Natural killer cell (primary cell): Measurements from ENCODE around the gene HDLBP. TPM values are rescaled to one million over a fixed set of nuclear protein-coding genes. Genes with fewer than 3 reads are reported as not detected.
A peak's percentile ranks its signal among the peaks of the same experiment; 100 is the strongest.

ENCODE experiments used
- ATAC-seq, 3 donors: fragments of 150-1000 bp in 2 of 3; fragments of 200-7000 bp in 1 of 3; cut with Tn5 transposase; 1 replicate in 1 of 3; 2 replicates in 2 of 3; pipeline ENCODE4 v1.10.0; 2021; ENCODE audit warnings: mild to moderate bottlenecking in 2 of 3, moderate library complexity in 2 of 3
- DNase-seq, 2 donors: peaks; one replicate each; pipeline versions ENCODE4 v3.0.0 to v3.0.0-alpha.2; 2013 to 2021; ENCODE audit warnings: mixed read lengths in 1 of 2
- H3K27ac ChIP-seq: one replicate; pipeline ENCODE4 v1.5.1; 2013; ENCODE audit warnings: mild to moderate bottlenecking, low read length
- H3K27me3 ChIP-seq: one replicate; pipeline ENCODE4 v1.6.1; 2013; ENCODE audit warnings: low read length; ENCODE audit not compliant: control insufficient read depth, insufficient read depth
- H3K36me3 ChIP-seq: one replicate; pipeline ENCODE4 v1.6.1; 2013; ENCODE audit warnings: low read length; ENCODE audit not compliant: control insufficient read depth, insufficient read depth
- H3K4me1 ChIP-seq: one replicate; pipeline ENCODE4 v1.6.1; 2013; ENCODE audit warnings: low read length; ENCODE audit not compliant: control insufficient read depth, insufficient read depth
- H3K4me3 ChIP-seq: one replicate; pipeline ENCODE4 v1.5.1; 2013; ENCODE audit warnings: low read length
- H3K9me3 ChIP-seq: one replicate; pipeline ENCODE4 v1.6.1; 2013; ENCODE audit warnings: low read length; ENCODE audit not compliant: control insufficient read depth, insufficient read depth
- H3K27ac Mint-ChIP-seq, 2 donors: one replicate each; pipeline ENCODE4 v1.8.0; 2022; ENCODE audit warnings: mild to moderate bottlenecking in 2 of 2, mixed read lengths in 2 of 2, moderate library complexity in 1 of 2
- H3K27me3 Mint-ChIP-seq, 2 donors: one replicate each; pipeline ENCODE4 v1.8.0; 2022; ENCODE audit warnings: low read depth in 2 of 2, mixed read lengths in 2 of 2
- H3K36me3 Mint-ChIP-seq: one replicate; pipeline ENCODE4 v1.8.0; 2022; ENCODE audit warnings: mixed read lengths
- H3K4me1 Mint-ChIP-seq, 2 donors: one replicate each; pipeline ENCODE4 v1.8.0; 2022; ENCODE audit warnings: mixed read lengths in 2 of 2
- H3K4me3 Mint-ChIP-seq: one replicate; pipeline ENCODE4 v1.8.0; 2022; ENCODE audit warnings: mild to moderate bottlenecking, moderate library complexity, mixed read lengths
- H3K9me3 Mint-ChIP-seq, 2 donors: one replicate each; pipeline ENCODE4 v1.8.0; 2022; ENCODE audit warnings: mixed read lengths in 2 of 2
- WGBS: methylation state at CpG from one replicate; pipeline ENCODE4 v1.1.7; 2013; ENCODE audit warnings: missing lambda C conversion rate; ENCODE audit not compliant: insufficient coverage; 5-methylcytosine and 5-hydroxymethylcytosine counted together
- intact Hi-C: fragments of 100-400 bp; cut with micrococcal nuclease; formaldehyde crosslinking; loops from one replicate; pipeline ENCODE4 v1.14.2; 2022
- total RNA-seq, 4 donors: library from RNA; stranded (reverse); fragments of 120-200 nt in 1 of 4; gene quantifications; one replicate each; pipeline versions ENCODE4 v1.2.3 to v1.2.4, GENCODE V29; 2013 to 2022
- TF ChIP-seq, protein P1 (sequence below): fragments of 200-600 bp; IDR thresholded peaks from one replicate; pipeline ENCODE4 v1.8.0; 2022; ENCODE audit warnings: antibody characterized with exemption

The HDLBP gene
- total RNA-seq, 3 donors from 2014 or later (not counting 1 experiment from before 2014, with no cell fraction given): 170 to 200 (median 177) TPM

DNA sequence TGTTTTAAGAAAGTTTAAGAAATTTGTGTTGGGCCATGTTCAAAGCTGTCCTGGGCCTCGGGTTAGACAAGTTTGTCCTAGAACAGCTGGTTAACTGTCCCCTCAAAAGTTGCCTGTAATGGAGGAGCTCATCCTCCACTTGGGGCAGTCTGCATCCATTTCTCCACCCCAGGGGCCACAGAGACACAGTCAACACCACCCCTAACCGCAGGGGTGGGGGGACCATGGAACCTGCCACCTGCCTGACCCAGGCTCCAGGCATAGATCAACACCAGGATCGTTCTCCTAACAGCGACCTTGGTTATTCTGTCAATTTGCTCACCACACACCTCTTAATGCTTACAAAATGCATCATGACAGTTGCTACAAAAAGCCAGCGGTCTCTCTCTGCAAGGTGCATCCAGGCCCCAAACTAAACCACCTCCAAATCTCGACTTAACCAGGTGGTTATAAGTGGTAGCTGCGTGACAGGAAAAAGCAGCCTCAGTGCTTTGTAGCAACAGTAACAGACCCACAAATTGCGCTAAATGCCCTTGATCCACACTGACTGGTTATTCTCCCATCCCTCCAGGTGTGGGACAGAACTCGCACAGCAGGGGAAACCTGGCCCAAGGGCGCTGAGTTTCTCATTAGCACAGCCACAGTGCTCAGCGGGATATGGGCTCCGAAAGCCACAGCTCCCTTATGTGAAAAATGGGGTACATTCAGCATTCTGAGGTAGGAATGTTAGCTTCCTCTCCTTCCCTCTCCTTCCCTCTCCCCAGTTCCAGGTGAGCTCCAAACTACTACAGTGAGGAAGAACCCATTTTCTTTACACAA lies 48.0 kb downstream of the HDLBP start:
- Mint-ChIP-seq H3K27me3 (no peaks in the 10 kb centered on the region), H3K4me1 (peaks cover 36 to 42% of the 10 kb centered on the region in 2 donors), H3K27ac (peak overlapping the region; percentile 37 to 75), H3K4me3 (no peak overlapping the region), H3K36me3 (peaks cover 12% of the 10 kb centered on the region), H3K9me3 (no peaks in the 10 kb centered on the region)
- DNase-seq (peak in 1 of 2 donors; percentile 15), ATAC-seq (no peak)
- Histone ChIP-seq H3K4me3 (no peak overlapping the region), H3K9me3 (no peaks in the 10 kb centered on the region), H3K27ac (no peak overlapping the region), H3K27me3 (no peaks in the 10 kb centered on the region), H3K4me1 (peaks cover 16% of the 10 kb centered on the region), H3K36me3 (peaks cover 28% of the 10 kb centered on the region)
- intact Hi-C loops: no loop called here
- WGBS: 83% methylated on average over 9 of the region's 12 CpGs
- TF ChIP-seq, protein P1, sequence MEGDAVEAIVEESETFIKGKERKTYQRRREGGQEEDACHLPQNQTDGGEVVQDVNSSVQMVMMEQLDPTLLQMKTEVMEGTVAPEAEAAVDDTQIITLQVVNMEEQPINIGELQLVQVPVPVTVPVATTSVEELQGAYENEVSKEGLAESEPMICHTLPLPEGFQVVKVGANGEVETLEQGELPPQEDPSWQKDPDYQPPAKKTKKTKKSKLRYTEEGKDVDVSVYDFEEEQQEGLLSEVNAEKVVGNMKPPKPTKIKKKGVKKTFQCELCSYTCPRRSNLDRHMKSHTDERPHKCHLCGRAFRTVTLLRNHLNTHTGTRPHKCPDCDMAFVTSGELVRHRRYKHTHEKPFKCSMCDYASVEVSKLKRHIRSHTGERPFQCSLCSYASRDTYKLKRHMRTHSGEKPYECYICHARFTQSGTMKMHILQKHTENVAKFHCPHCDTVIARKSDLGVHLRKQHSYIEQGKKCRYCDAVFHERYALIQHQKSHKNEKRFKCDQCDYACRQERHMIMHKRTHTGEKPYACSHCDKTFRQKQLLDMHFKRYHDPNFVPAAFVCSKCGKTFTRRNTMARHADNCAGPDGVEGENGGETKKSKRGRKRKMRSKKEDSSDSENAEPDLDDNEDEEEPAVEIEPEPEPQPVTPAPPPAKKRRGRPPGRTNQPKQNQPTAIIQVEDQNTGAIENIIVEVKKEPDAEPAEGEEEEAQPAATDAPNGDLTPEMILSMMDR: no peak

GRCh38 chr2:241265506-241265905 lies 50.0 kb downstream of the HDLBP start:
- no peak overlapping the region for H3K4me3 ChIP-seq
- peaks cover 47% of the 10 kb centered on the region for H3K36me3 ChIP-seq
- H3K36me3 Mint-ChIP-seq: peaks cover 13% of the 10 kb centered on the region

GRCh38 chr2:241263061-241263460 lies 52.4 kb downstream of the HDLBP start:
- H3K27me3 ChIP-seq: no peaks in the 10 kb centered on the region
- peak overlapping the region in 1 of 2 donors; percentile 48 for H3K27ac Mint-ChIP-seq
- H3K27ac ChIP-seq: no peak overlapping the region
- TF ChIP-seq, protein P1: no peak
- no peaks in the 10 kb centered on the region for H3K9me3 ChIP-seq
- no peak overlapping the region for H3K4me3 ChIP-seq
- H3K36me3 ChIP-seq: peaks cover 56% of the 10 kb centered on the region
- no peaks in the 10 kb centered on the region for H3K9me3 Mint-ChIP-seq
- intact Hi-C loops: no loop called here
- no peaks in the 10 kb centered on the region for H3K27me3 Mint-ChIP-seq
- DNase-seq (no peak), ATAC-seq (no peak)
- peaks cover under 1% of the 10 kb centered on the region for H3K4me1 ChIP-seq
- 98% methylated on average over 6 of the region's 7 CpGs for WGBS
- H3K4me3 Mint-ChIP-seq: no peak overlapping the region
- H3K4me1 Mint-ChIP-seq: peaks cover 16 to 17% of the 10 kb centered on the region in 2 donors
- peaks cover 13% of the 10 kb centered on the region for H3K36me3 Mint-ChIP-seq

More at GRCh38 chr2:241265506-241265905, 50.0 kb downstream of the HDLBP start:
- TF ChIP-seq, protein P1: no peak
- Mint-ChIP-seq H3K4me3 (no peak overlapping the region), H3K27me3 (no peaks in the 10 kb centered on the region), H3K4me1 (peaks cover 22 to 27% of the 10 kb centered on the region in 2 donors), H3K9me3 (no peaks in the 10 kb centered on the region), H3K27ac (no peak overlapping the region)
- intact Hi-C loops: no loop called here
- Histone ChIP-seq H3K4me1 (peaks cover under 1% of the 10 kb centered on the region), H3K27me3 (no peaks in the 10 kb centered on the region), H3K27ac (no peak overlapping the region), H3K9me3 (no peaks in the 10 kb centered on the region)
- DNase-seq (no peak), ATAC-seq (no peak)
- 88% methylated on average over 5 of the region's 5 CpGs for WGBS
